ENCODE measurements around the gene CBX1.

- TF ChIP-seq POLR2A (IDR thresholded peaks at IDR 0.05) (no peak), CTCF (IDR thresholded peaks at IDR 0.05) (no peak), POLR2AphosphoS5 (IDR thresholded peaks at IDR 0.05) (no peak)
Observed at GRCh38 chr17:48100591-48101011, 677 bp downstream of the CBX1 start.

Data from suprapubic skin (tissue), 4 donors.